GM23338 (cell line): ENCODE data around the gene SHOX. TPM values are rescaled to one million over a fixed set of nuclear protein-coding genes. Genes with fewer than 3 reads are reported as not detected.

Source experiments
- ATAC-seq: fragments of 200-7000 bp; cut with Tn5 transposase; 3 replicates; pipeline ENCODE4 v1.9.1; 2020
- DNase-seq: peaks from one replicate; pipeline ENCODE4 v3.0.0-alpha.2; 2015; ENCODE audit warnings: low spot score
- H2AFZ ChIP-seq: fragments of 200-600 bp; sonication (generic); 2 replicates; pipeline ENCODE4 v1.8.0; 2016; ENCODE audit warnings: antibody characterized with exemption, mild to moderate bottlenecking, moderate library complexity
- H3F3A ChIP-seq: fragments of 200-600 bp; sonication (generic); replicated peaks from 2 replicates; pipeline ENCODE4 v1.8.0; 2017; ENCODE audit warnings: antibody characterized with exemption, mixed run types, low read depth
- H3K27ac ChIP-seq: fragments of 200-600 bp; sonication (generic); 2 replicates; pipeline ENCODE4 v1.6.1; 2016; ENCODE audit warnings: low read depth
- H3K27me3 ChIP-seq: fragments of 200-600 bp; sonication (generic); 2 replicates; pipeline ENCODE4 v1.8.0; 2016; ENCODE audit warnings: mild to moderate bottlenecking, mixed run types, moderate library complexity; ENCODE audit not compliant: insufficient read depth
- H3K36me3 ChIP-seq: fragments of 200-600 bp; sonication (generic); 2 replicates; pipeline ENCODE4 v1.8.0; 2016; ENCODE audit warnings: mild to moderate bottlenecking; ENCODE audit not compliant: insufficient read depth
- H3K4me1 ChIP-seq: fragments of 200-600 bp; sonication (generic); 2 replicates; pipeline ENCODE4 v1.8.0; 2016; ENCODE audit warnings: mild to moderate bottlenecking, moderate library complexity; ENCODE audit not compliant: insufficient read depth
- H3K4me2 ChIP-seq: fragments of 200-600 bp; sonication (generic); 2 replicates; pipeline ENCODE4 v1.7.1; 2017; ENCODE audit warnings: mixed run types
- H3K4me3 ChIP-seq: fragments of 200-600 bp; sonication (generic); 2 replicates; pipeline ENCODE4 v1.6.1; 2016; ENCODE audit warnings: mixed run types
- H3K79me2 ChIP-seq: fragments of 200-600 bp; sonication (generic); replicated peaks from 2 replicates; pipeline ENCODE4 v1.8.0; 2017; ENCODE audit warnings: mild to moderate bottlenecking; ENCODE audit not compliant: insufficient read depth
- H3K9me2 ChIP-seq: fragments of 200-600 bp; sonication (generic); 2 replicates; pipeline ENCODE4 v1.8.0; 2017; ENCODE audit not compliant: insufficient read depth
- H4K20me1 ChIP-seq: fragments of 200-600 bp; sonication (generic); replicated peaks from 2 replicates; pipeline ENCODE4 v1.8.0; 2017; ENCODE audit warnings: mild to moderate bottlenecking; ENCODE audit not compliant: insufficient read depth
- H3K27ac Mint-ChIP-seq: 2 replicates; pipeline ENCODE4 v1.8.0; 2020; ENCODE audit warnings: inconsistent platforms, mild to moderate bottlenecking, moderate library complexity, mixed read lengths
- H3K27me3 Mint-ChIP-seq: 3 replicates; pipeline ENCODE4 v1.8.0; 2022; ENCODE audit warnings: low read depth, mild to moderate bottlenecking, moderate library complexity, mixed read lengths, inconsistent platforms; ENCODE audit not compliant: insufficient read depth, poor library complexity
- H3K36me3 Mint-ChIP-seq: 3 replicates; pipeline ENCODE4 v1.8.0; 2021; ENCODE audit warnings: low read depth, mild to moderate bottlenecking, inconsistent platforms, moderate library complexity, mixed read lengths
- H3K4me1 Mint-ChIP-seq: 3 replicates; pipeline ENCODE4 v1.8.0; 2020; ENCODE audit warnings: mild to moderate bottlenecking, inconsistent platforms, mixed read lengths
- H3K4me3 Mint-ChIP-seq: 3 replicates; pipeline ENCODE4 v1.8.0; 2021; ENCODE audit warnings: moderate library complexity, mild to moderate bottlenecking, inconsistent platforms, mixed read lengths
- H3K9me3 Mint-ChIP-seq: 3 replicates; pipeline ENCODE4 v1.8.0; 2020; ENCODE audit warnings: moderate library complexity, mild to moderate bottlenecking, inconsistent platforms, mixed read lengths
- CREB1 ChIP-seq: fragments of 250-450 bp; sonication (Bioruptor Pico); IDR thresholded peaks from 2 replicates; pipeline ENCODE4 v1.5.0; 2020; ENCODE audit warnings: low read depth, mild to moderate bottlenecking, moderate library complexity
- EZH2 ChIP-seq: fragments of 200-600 bp; sonication (generic); IDR thresholded peaks from one replicate; pipeline ENCODE4 v1.8.0; 2017; ENCODE audit warnings: antibody characterized with exemption, mild to moderate bottlenecking, low read depth; ENCODE audit not compliant: unreplicated experiment
- ZNF114 ChIP-seq: fragments of 250-450 bp; sonication (Bioruptor Pico); IDR thresholded peaks from 2 replicates; pipeline ENCODE4 v1.5.0; 2020; ENCODE audit warnings: mild to moderate bottlenecking, moderate library complexity
- ZNF331 ChIP-seq: fragments of 250-450 bp; sonication (Bioruptor Pico); IDR thresholded peaks from 2 replicates; pipeline ENCODE4 v1.5.0; 2020; ENCODE audit warnings: low read depth, mild to moderate bottlenecking, moderate library complexity
- ZNF462 ChIP-seq: fragments of 250-450 bp; sonication (Bioruptor Pico); IDR thresholded peaks from 2 replicates; pipeline ENCODE4 v1.5.0; 2020; ENCODE audit warnings: mild to moderate bottlenecking, moderate library complexity
- polyA plus RNA-seq: library from polyadenylated mRNA; unstranded; fragments of >200 nt; fragmentation: Nextera tagmentation; extraction: Ambion mirVana; gene quantifications from 2 replicates; pipeline ENCODE4 v1.2.1, GENCODE V29; 2016
- total RNA-seq: library from RNA; depleted of rRNA; stranded (reverse); fragments of >200 nt; shearing (Covaris generic); gene quantifications from 2 replicates; pipeline ENCODE4 v1.2.3, GENCODE V29; 2014
- TF ChIP-seq, protein P1 (sequence below), 2 experiments: fragments of 200-600 bp in 1 of 2; sonication (generic) in 1 of 2; conservative IDR thresholded peaks; 2 replicates each; pipeline versions ENCODE4 v1.5.1 to v1.6.1; 2016 to 2017; ENCODE audit warnings: antibody characterized with exemption in 2 of 2, low read depth in 2 of 2, mild to moderate bottlenecking in 2 of 2, moderate library complexity in 1 of 2
- TF ChIP-seq, protein P2 (sequence below): IDR thresholded peaks from 2 replicates; pipeline ENCODE4 v1.6.1; 2016; ENCODE audit warnings: antibody characterized with exemption

SHOX gene
- total and polyA plus RNA-seq, 2 experiments from 2014 or later: not detected

- Mint-ChIP-seq H3K4me1 (no peaks in the 10 kb centered on the region), H3K9me3 (peaks cover 89% of the 10 kb centered on the region), H3K36me3 (peaks cover 47% of the 10 kb centered on the region), H3K4me3 (no peak overlapping the region), H3K27me3 (peaks cover 12% of the 10 kb centered on the region), H3K27ac (no peak overlapping the region)
- peak overlapping the region; percentile 67; the same call in 1 of the 2 replicates for H3K4me2 ChIP-seq
- peaks cover 12% of the 10 kb centered on the region for H3K4me1 ChIP-seq
- H3K27me3 ChIP-seq: no peaks in the 10 kb centered on the region
- 0 out of 2 replicates have a peak overlapping the region, but pooled peaks have one; percentile 35 for H2AFZ ChIP-seq
- TF ChIP-seq, protein P1, sequence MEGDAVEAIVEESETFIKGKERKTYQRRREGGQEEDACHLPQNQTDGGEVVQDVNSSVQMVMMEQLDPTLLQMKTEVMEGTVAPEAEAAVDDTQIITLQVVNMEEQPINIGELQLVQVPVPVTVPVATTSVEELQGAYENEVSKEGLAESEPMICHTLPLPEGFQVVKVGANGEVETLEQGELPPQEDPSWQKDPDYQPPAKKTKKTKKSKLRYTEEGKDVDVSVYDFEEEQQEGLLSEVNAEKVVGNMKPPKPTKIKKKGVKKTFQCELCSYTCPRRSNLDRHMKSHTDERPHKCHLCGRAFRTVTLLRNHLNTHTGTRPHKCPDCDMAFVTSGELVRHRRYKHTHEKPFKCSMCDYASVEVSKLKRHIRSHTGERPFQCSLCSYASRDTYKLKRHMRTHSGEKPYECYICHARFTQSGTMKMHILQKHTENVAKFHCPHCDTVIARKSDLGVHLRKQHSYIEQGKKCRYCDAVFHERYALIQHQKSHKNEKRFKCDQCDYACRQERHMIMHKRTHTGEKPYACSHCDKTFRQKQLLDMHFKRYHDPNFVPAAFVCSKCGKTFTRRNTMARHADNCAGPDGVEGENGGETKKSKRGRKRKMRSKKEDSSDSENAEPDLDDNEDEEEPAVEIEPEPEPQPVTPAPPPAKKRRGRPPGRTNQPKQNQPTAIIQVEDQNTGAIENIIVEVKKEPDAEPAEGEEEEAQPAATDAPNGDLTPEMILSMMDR (conservative IDR thresholded peaks at IDR 0.05; ENCODE audit: low read depth in 2 of 2): no peak
- no peak for TF ChIP-seq ZNF331 (CRISPR knock-in tag)
- no peak for TF ChIP-seq EZH2
- TF ChIP-seq CREB1 (CRISPR knock-in tag): no peak
- TF ChIP-seq, protein P2, sequence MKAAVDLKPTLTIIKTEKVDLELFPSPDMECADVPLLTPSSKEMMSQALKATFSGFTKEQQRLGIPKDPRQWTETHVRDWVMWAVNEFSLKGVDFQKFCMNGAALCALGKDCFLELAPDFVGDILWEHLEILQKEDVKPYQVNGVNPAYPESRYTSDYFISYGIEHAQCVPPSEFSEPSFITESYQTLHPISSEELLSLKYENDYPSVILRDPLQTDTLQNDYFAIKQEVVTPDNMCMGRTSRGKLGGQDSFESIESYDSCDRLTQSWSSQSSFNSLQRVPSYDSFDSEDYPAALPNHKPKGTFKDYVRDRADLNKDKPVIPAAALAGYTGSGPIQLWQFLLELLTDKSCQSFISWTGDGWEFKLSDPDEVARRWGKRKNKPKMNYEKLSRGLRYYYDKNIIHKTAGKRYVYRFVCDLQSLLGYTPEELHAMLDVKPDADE: 0 out of 2 replicates have a peak, but pooled peaks have one; percentile 49
- H4K20me1 ChIP-seq: no peaks in the 10 kb centered on the region
- no peaks in the 10 kb centered on the region; the same call in 1 of the 2 replicates for H3K36me3 ChIP-seq
- ATAC-seq: no peak
- H3K4me3 ChIP-seq: no peak overlapping the region
- H3K79me2 ChIP-seq: no peaks in the 10 kb centered on the region
- H3F3A ChIP-seq: no peaks in the 10 kb centered on the region
- H3K9me2 ChIP-seq: peaks cover under 1% of the 10 kb centered on the region; the same call in 1 of the 2 replicates
- DNase-seq: peak; percentile 54
- H3K27ac ChIP-seq: peak overlapping the region; percentile 78
Measured at GRCh38 chrX:670645-671044, 40.1 kb downstream of the SHOX start.

- no peaks in the 10 kb centered on the region for H3K4me1 Mint-ChIP-seq
- H3K27me3 Mint-ChIP-seq: peaks cover 12% of the 10 kb centered on the region
- H2AFZ ChIP-seq: no peak overlapping the region
- H3K27ac Mint-ChIP-seq: no peak overlapping the region
- H3K9me3 Mint-ChIP-seq: peaks cover 95% of the 10 kb centered on the region
- ATAC-seq (no peak), DNase-seq (no peak)
- no peaks in the 10 kb centered on the region for H3K27me3 ChIP-seq
- H3K36me3 Mint-ChIP-seq: peaks cover 44% of the 10 kb centered on the region
- H3K36me3 ChIP-seq: no peaks in the 10 kb centered on the region
- H3K79me2 ChIP-seq: no peaks in the 10 kb centered on the region
- no peak overlapping the region for H3K4me3 ChIP-seq
- H3K4me3 Mint-ChIP-seq: no peak overlapping the region
- peaks cover 11% of the 10 kb centered on the region for H3K4me1 ChIP-seq
- H3F3A ChIP-seq: 0 out of 2 replicates have a peak, but pooled peaks cover 4% of the 10 kb centered on the region
- no peak for TF ChIP-seq ZNF114 (CRISPR knock-in tag)
- TF ChIP-seq ZNF462: no peak
- H3K9me2 ChIP-seq: no peaks in the 10 kb centered on the region
- no peak overlapping the region for H3K27ac ChIP-seq
- H3K4me2 ChIP-seq: no peak overlapping the region
- no peaks in the 10 kb centered on the region for H4K20me1 ChIP-seq
Measured at GRCh38 chrX:672931-673330, 42.3 kb downstream of the SHOX start.
